Measurements from ENCODE around the gene PTBP2. TPM values are rescaled to one million over a fixed set of nuclear protein-coding genes. Genes with fewer than 3 reads are reported as not detected.

Gene PTBP2
- total and polyA plus RNA-seq, 10 of the 15 experiments (the other 5 are each of a cell fraction or from before 2014, with no cell fraction given) = 5.8 to 17.5 (median 11.1) TPM

DNA sequence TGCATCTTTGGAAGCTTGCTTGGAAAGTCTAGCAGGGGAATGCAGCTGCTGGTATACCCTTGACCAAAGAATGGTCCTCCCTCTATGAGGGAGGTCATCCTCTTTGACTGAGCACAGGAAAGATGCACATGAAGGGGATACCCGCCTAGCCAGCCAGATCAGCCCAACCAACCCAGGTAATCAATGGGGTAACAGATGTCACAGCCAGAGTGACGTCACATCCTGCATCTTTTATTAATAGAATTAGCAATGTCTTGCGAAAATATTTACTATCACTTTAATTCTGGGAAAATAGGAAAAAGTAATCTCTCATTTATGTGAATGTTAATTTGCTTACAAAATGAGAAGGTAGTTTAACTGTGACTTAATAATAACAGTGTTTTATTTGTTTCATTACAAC, 25.6 kb upstream of the PTBP2 start:
- Histone ChIP-seq H4K20me1 (ENCODE audit: control insufficient read depth, insufficient read depth) (no peaks in the 10 kb centered on the region), H3K4me1 (ENCODE audit: control insufficient read depth, insufficient read depth, low read length) (no peaks in the 10 kb centered on the region), H3K4me2 (ENCODE audit: control insufficient read depth, insufficient read depth) (no peak overlapping the region), H3K27ac (ENCODE audit: control insufficient read depth, insufficient read depth) (no peak overlapping the region), H3K79me2 (ENCODE audit: control insufficient read depth, insufficient read depth, low read length) (no peaks in the 10 kb centered on the region), H3K4me3 (no peak overlapping the region), H3K27me3 (replicated peaks in 1 of 2; ENCODE audit: control insufficient read depth in 2 of 2, insufficient read depth in 2 of 2, low read length in 1 of 2) (no peaks in the 10 kb centered on the region), H3K36me3 (ENCODE audit: control insufficient read depth in 2 of 2, insufficient read depth in 2 of 2, low read length in 1 of 2) (no peaks in the 10 kb centered on the region), H2AFZ (ENCODE audit: control insufficient read depth, low read depth, low read length) (no peak overlapping the region), H3K9me3 (replicated peaks; ENCODE audit: control insufficient read depth, insufficient read depth, low read length) (no peaks in the 10 kb centered on the region), H3K9ac (ENCODE audit: control insufficient read depth, insufficient read depth, low read length) (no peak overlapping the region)
- ChIA-PET RAD21 (ENCODE audit: unreplicated experiment) (no interaction called here), SMC1A (ENCODE audit: uncharacterized antibody, unreplicated experiment) (no interaction called here), CTCF (no interaction called here), POLR2A (no interaction called here)
- ATAC-seq = no peak
- no peak for TF ChIP-seq ZSCAN29 (IDR thresholded peaks at IDR 0.05)
- TF ChIP-seq FOS (IDR thresholded peaks at IDR 0.05; ENCODE audit: borderline replicate concordance, extremely low read depth, insufficient read length) = no peak
- no peak for TF ChIP-seq RAD21 (IDR thresholded peaks at IDR 0.05; ENCODE audit: insufficient read depth, low read depth, low read length)
- TF ChIP-seq, protein P1, sequence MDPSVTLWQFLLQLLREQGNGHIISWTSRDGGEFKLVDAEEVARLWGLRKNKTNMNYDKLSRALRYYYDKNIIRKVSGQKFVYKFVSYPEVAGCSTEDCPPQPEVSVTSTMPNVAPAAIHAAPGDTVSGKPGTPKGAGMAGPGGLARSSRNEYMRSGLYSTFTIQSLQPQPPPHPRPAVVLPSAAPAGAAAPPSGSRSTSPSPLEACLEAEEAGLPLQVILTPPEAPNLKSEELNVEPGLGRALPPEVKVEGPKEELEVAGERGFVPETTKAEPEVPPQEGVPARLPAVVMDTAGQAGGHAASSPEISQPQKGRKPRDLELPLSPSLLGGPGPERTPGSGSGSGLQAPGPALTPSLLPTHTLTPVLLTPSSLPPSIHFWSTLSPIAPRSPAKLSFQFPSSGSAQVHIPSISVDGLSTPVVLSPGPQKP (IDR thresholded peaks at IDR 0.05; ENCODE audit: low read depth, low read length) = no peak
- TF ChIP-seq, protein P2, sequence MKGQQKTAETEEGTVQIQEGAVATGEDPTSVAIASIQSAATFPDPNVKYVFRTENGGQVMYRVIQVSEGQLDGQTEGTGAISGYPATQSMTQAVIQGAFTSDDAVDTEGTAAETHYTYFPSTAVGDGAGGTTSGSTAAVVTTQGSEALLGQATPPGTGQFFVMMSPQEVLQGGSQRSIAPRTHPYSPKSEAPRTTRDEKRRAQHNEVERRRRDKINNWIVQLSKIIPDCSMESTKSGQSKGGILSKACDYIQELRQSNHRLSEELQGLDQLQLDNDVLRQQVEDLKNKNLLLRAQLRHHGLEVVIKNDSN (IDR thresholded peaks at IDR 0.05; ENCODE audit: borderline replicate concordance, extremely low read length, insufficient read depth, low read depth, low read length) = no peak
- TF ChIP-seq, protein P3, sequence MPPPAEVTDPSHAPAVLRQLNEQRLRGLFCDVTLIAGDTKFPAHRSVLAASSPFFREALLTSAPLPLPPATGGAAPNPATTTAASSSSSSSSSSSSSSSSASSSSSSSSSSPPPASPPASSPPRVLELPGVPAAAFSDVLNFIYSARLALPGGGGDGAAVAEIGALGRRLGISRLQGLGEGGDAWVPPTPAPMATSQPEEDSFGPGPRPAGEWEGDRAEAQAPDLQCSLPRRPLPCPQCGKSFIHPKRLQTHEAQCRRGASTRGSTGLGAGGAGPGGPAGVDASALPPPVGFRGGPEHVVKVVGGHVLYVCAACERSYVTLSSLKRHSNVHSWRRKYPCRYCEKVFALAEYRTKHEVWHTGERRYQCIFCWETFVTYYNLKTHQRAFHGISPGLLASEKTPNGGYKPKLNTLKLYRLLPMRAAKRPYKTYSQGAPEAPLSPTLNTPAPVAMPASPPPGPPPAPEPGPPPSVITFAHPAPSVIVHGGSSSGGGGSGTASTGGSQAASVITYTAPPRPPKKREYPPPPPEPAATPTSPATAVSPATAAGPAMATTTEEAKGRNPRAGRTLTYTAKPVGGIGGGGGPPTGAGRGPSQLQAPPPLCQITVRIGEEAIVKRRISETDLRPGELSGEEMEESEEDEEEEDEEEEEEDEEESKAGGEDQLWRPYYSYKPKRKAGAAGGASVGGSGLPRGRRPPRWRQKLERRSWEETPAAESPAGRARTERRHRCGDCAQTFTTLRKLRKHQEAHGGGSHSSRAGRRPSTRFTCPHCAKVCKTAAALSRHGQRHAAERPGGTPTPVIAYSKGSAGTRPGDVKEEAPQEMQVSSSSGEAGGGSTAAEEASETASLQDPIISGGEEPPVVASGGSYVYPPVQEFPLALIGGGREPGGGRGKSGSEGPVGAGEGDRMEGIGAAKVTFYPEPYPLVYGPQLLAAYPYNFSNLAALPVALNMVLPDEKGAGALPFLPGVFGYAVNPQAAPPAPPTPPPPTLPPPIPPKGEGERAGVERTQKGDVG (CRISPR knock-in tag; IDR thresholded peaks at IDR 0.05) = no peak
- TF ChIP-seq SMAD5 (IDR thresholded peaks at IDR 0.05; ENCODE audit: low read depth) = no peak
- TF ChIP-seq KAT2A (conservative IDR thresholded peaks at IDR 0.05; ENCODE audit: control insufficient read depth, low read depth, low read length) = no peak
- no peak for TF ChIP-seq ZNF592 (IDR thresholded peaks at IDR 0.05)
- TF ChIP-seq MEF2B (IDR thresholded peaks at IDR 0.05; ENCODE audit: partially characterized antibody, poor library complexity, severe bottlenecking) = no peak
- no peak for TF ChIP-seq HDAC2 (IDR thresholded peaks at IDR 0.05)
- no peak for TF ChIP-seq ZNF622 (IDR thresholded peaks at IDR 0.05)
- no TSS peak for BruUV-seq (replicated peaks)
- DNase-seq (ENCODE audit: low read depth, low spot score) = no peak
- WGBS (ENCODE audit: insufficient coverage, insufficient replicate concordance, low lambda C conversion rate, missing lambda C conversion rate) = 35% methylated on average over 3 of the region's 3 CpGs
- no peak for FAIRE-seq
- intact Hi-C loops (cut with micrococcal nuclease; ENCODE audit: unreplicated experiment) (no loop called here), in situ Hi-C loops (cut with MboI) (no loop called here)
